ENCODE results near the gene TMEM236. TPM values are rescaled to one million over a fixed set of nuclear protein-coding genes. Genes with fewer than 3 reads are reported as not detected.

The TMEM236 gene
- total RNA-seq, 2 experiments from 2014 or later: 0.05 to 0.06 TPM

GRCh38 chr10:17756557-17757217 is 4.7 kb downstream of the TMEM236 start:
- ChIA-PET CTCF (interaction anchor here (0.6 kb wide), 1 partner anchor 1293 kb away, joined by 3 read pairs; no protein-coding TSS in a partner anchor), POLR2A (no interaction called here)
- peak in 1 of 14 experiments; percentile 15 for DNase-seq
- intact Hi-C loops (cut with DNase I, micrococcal nuclease): no loop called here
- Mint-ChIP-seq H3K36me3 (ENCODE audit: low read depth) (no peaks in the 10 kb centered on the region), H3K4me1 (ENCODE audit: low read depth) (no peaks in the 10 kb centered on the region), H3K9me3 (no peaks in the 10 kb centered on the region), H3K27ac (no peak overlapping the region), H3K27me3 (no peaks in the 10 kb centered on the region), H3K4me3 (no peak overlapping the region)
- H3K4me3 ChIP-seq (ENCODE audit: low read length): no peak overlapping the region
- no peaks in the 10 kb centered on the region for H3K27me3 ChIP-seq (ENCODE audit: control insufficient read depth in 1 of 2, insufficient read depth in 2 of 2, low read length in 2 of 2)
- no peaks in the 10 kb centered on the region for H3K36me3 ChIP-seq (ENCODE audit: insufficient read depth, low read length)
- H3K27ac ChIP-seq (ENCODE audit: low read depth in 1 of 2, low read length in 2 of 2): no peak overlapping the region
- H3K4me1 ChIP-seq (ENCODE audit: insufficient read depth, low read length): no peaks in the 10 kb centered on the region
- H3K9me3 ChIP-seq (ENCODE audit: control insufficient read depth in 1 of 2, insufficient read depth in 1 of 2, low read length in 2 of 2): no peaks in the 10 kb centered on the region
- no peak for TF ChIP-seq CTCF (IDR thresholded peaks at IDR 0.05)
- no peak for ATAC-seq (ENCODE audit: poor library complexity)

GRCh38 chr10:17758200-17758599 is 6.2 kb downstream of the TMEM236 start:
- Histone ChIP-seq H3K4me1 (ENCODE audit: insufficient read depth, low read length) (no peaks in the 10 kb centered on the region), H3K4me3 (ENCODE audit: low read length) (no peak overlapping the region), H3K36me3 (ENCODE audit: insufficient read depth, low read length) (no peaks in the 10 kb centered on the region), H3K27ac (ENCODE audit: low read depth in 1 of 2, low read length in 2 of 2) (no peak overlapping the region), H3K27me3 (ENCODE audit: control insufficient read depth in 1 of 2, insufficient read depth in 2 of 2, low read length in 2 of 2) (no peaks in the 10 kb centered on the region), H3K9me3 (ENCODE audit: control insufficient read depth in 1 of 2, insufficient read depth in 1 of 2, low read length in 2 of 2) (no peaks in the 10 kb centered on the region)
- Mint-ChIP-seq H3K27ac (no peak overlapping the region), H3K9me3 (no peaks in the 10 kb centered on the region), H3K36me3 (ENCODE audit: low read depth) (no peaks in the 10 kb centered on the region), H3K4me3 (no peak overlapping the region), H3K27me3 (no peaks in the 10 kb centered on the region), H3K4me1 (ENCODE audit: low read depth) (no peaks in the 10 kb centered on the region)
- CTCF ChIA-PET: no interaction called here
- ATAC-seq (ENCODE audit: poor library complexity): no peak
- no peak for DNase-seq
- intact Hi-C loops (cut with DNase I, micrococcal nuclease): no loop called here
- POLR2A ChIA-PET: no interaction called here
- no peak for TF ChIP-seq CTCF (IDR thresholded peaks at IDR 0.05)

- H3K27ac ChIP-seq (ENCODE audit: low read depth in 1 of 2, low read length in 2 of 2): no peak overlapping the region
- no peak for DNase-seq
- ChIA-PET CTCF (no interaction called here), POLR2A (no interaction called here)
- Mint-ChIP-seq H3K27ac (no peak overlapping the region), H3K4me1 (ENCODE audit: low read depth) (no peaks in the 10 kb centered on the region), H3K9me3 (no peaks in the 10 kb centered on the region), H3K27me3 (no peaks in the 10 kb centered on the region), H3K4me3 (no peak overlapping the region), H3K36me3 (ENCODE audit: low read depth) (no peaks in the 10 kb centered on the region)
- no peaks in the 10 kb centered on the region for H3K27me3 ChIP-seq (ENCODE audit: control insufficient read depth in 1 of 2, insufficient read depth in 2 of 2, low read length in 2 of 2)
- H3K9me3 ChIP-seq (ENCODE audit: control insufficient read depth in 1 of 2, insufficient read depth in 1 of 2, low read length in 2 of 2): no peaks in the 10 kb centered on the region
- intact Hi-C loops (cut with DNase I, micrococcal nuclease): no loop called here
- no peak for TF ChIP-seq CTCF (IDR thresholded peaks at IDR 0.05)
- ATAC-seq (ENCODE audit: poor library complexity): no peak
- no peaks in the 10 kb centered on the region for H3K4me1 ChIP-seq (ENCODE audit: insufficient read depth, low read length)
- no peak overlapping the region for H3K4me3 ChIP-seq (ENCODE audit: low read length)
- no peaks in the 10 kb centered on the region for H3K36me3 ChIP-seq (ENCODE audit: insufficient read depth, low read length)
Measured at GRCh38 chr10:17758896-17759295, 6.9 kb downstream of the TMEM236 start.

Data from CD4-positive, alpha-beta T cell (primary cell).